Activated CD8-positive, alpha-beta memory T cell treated with anti-CD3 and anti-CD28 coated beads for 1 hour (primary cell): ENCODE results near the gene CCDC172.
"Not testable (repeated sequence)": the region's sequence is repeated elsewhere in the genome, so short reads cannot be mapped to it uniquely, and the experiment has no call there.

ENCODE experiments used
- DNase-seq, 2 donors: peaks; one replicate each; pipeline ENCODE4 v3.0.0-alpha.2; 2020; ENCODE audit warnings: low read depth in 1 of 2; ENCODE audit errors: extremely low read depth in 1 of 2

Gene CCDC172

GRCh38 chr10:116331815-116332214, 7.6 kb downstream of the CCDC172 start:
- DNase-seq: no peak

GRCh38 chr10:116336866-116337265, 12.6 kb downstream of the CCDC172 start:
- DNase-seq: no peak

DNA sequence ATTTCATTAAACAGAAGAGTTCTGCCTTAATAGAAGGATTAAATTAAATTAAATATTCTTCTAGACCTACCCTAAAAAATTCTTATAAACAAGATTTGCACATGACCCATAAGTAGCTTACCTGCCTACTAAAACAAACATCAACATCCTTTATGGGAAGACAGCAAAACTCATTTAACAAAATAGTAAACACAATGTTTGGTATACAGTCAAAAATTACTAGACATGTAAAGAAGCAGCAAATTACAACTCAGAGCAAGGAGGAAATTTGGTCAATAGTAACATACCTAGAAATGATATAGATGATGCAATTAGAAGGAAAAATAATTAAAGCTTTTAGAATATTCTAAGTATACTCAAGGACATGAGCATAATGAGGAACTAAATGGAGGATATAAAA, 27.9 kb downstream of the CCDC172 start:
- DNase-seq: no peak

DNA sequence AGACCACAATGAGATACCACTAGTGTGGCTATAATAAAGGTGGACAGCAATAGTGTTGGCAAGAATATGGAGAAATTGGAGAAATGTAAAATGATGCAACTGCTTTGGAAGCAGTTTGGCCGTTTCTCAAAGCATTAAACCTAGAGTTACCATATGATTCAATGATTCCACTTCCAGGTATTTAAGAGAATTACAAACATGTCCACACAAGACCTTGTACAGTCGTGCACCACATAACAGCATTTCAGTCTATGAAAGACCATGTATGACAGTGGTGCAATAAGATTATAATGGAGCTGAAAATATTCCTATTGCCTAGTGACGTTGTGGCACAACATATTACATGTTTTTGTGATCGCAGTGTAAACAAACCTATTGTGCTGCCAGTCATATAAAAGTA, 29.6 kb downstream of the CCDC172 start:
- no peak for DNase-seq

- no peak for DNase-seq
Measured at GRCh38 chr10:116355341-116355740, 31.1 kb downstream of the CCDC172 start.

- no peak for DNase-seq
Measured at GRCh38 chr10:116356833-116357232, 32.6 kb downstream of the CCDC172 start.

DNA sequence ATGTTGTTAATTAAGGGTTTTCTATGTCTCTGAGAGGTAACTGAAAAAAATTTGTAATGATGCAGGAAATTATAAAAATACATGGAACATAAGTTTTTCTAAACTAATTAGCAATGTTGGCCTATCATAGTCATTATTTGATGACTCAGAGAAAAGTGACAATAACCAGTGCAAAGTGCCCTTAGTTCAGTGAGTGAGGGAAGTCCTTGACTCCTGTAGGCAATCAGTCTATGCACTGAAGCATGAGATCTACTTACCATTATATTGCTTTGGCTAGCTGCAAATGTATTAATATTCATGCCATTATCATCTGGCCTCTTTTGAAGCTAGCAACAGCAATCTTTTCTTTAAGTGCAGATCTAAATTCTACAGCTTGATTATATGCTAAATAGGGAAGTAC, 40.6 kb downstream of the CCDC172 start:
- no peak for DNase-seq

GRCh38 chr10:116371737-116372136, 47.5 kb downstream of the CCDC172 start:
- no peak for DNase-seq

GRCh38 chr10:116382290-116382689, 58.0 kb downstream of the CCDC172 start:
- DNase-seq: no peak

DNA sequence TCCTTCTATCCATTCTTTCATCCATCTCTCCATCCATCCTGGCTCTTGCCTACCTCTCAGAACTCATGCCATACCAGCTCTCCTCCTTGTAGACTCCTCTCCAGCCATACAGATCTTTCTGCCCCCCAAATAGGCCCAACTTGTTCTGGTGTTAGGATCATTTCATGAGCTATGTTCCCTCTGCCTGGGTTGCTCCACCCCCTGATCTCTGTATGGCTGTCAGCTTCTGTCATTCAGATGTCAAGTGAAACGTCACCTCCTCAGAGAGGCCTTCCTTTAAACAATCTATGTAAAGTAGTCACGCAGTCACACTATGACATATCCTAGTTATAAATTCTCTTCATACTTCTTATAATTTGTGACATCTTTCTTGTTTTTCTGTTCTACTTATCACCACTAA, 61.1 kb downstream of the CCDC172 start:
- no peak for DNase-seq

GRCh38 chr10:116385994-116386809, 62.0 kb downstream of the CCDC172 start:
- no peak for DNase-seq

- not testable (repeated sequence) for DNase-seq
Measured at GRCh38 chr10:116393246-116393831, 69.1 kb downstream of the CCDC172 start.

DNA sequence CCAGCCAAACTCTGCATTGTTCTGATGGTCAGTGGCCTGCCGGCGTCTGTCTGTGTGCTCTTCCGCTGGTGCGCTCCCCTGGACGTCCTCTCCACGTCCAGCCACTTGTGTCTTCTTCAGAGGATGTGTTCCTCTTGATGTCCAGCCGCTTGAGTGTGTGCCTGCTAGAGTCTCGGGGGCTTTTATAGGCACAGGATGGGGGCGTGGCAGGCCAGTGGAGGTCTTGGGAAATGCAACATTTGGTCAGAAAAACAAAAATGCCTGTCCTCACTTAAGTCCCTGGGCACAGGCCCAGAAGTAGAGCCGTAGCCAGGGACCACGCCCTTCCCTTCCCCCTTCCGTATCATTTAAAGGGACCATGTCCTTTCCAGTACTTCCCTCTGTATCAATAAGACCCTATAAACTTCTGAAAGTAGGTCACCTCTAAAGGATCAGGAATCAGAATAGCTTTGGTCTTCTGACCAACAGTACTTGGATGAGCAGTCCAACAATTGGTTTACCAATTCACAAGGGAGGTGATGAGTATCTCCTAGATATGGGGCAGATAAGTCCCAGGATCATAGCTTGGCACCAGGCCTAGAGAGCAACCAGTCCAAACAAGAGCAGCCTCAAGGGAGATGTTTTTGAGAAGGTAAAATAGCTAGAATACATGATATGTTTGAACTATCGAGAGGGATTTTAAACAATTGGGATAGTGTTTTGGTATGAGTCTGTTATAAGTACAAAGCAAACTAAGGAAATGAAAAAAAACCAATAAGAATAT, 71.2 kb downstream of the CCDC172 start:
- DNase-seq: no peak

GRCh38 chr10:116398224-116398623, 74.0 kb downstream of the CCDC172 start:
- no peak for DNase-seq

DNA sequence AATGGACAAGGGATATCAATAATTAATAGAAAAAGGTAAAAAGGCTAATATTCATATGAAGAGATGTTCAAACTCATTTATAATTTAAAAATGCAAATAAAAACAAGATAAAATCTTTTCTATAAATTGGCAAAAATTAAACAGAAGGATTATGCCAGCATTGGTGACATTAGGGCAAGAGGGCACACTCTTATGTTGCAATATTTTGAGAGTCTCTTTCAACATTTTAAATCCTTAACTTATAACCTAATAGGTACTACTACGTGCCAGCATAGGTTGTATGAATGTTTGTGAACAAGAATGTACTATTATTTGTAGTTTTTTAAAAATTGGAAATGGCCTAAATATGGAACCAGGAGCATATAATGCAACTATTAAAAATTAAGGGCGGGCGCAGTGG, 78.6 kb downstream of the CCDC172 start:
- DNase-seq: no peak

- DNase-seq: no peak
Measured at GRCh38 chr10:116403740-116404250, 79.5 kb downstream of the CCDC172 start.

- no peak for DNase-seq
Measured at GRCh38 chr10:116408719-116409118, 84.5 kb downstream of the CCDC172 start.

DNA sequence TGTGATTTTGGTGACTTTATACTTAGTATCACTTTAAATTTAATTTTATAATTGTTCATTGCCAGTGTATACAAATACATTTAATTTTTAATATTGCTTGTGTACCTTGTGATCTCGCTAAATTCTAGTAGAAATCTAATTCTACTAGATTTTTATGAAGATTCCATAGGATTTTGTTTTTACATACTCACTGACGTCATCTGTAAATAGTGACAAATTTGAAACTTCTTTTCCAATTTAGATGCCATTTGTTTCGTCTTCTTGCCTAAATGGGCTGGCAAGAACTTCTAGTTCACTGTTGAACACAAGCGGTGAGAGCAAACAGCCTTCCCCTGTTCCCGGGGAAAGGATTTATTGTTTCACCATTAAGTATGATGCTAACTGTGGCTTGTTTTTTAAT, 86.1 kb downstream of the CCDC172 start:
- DNase-seq: no peak

DNA sequence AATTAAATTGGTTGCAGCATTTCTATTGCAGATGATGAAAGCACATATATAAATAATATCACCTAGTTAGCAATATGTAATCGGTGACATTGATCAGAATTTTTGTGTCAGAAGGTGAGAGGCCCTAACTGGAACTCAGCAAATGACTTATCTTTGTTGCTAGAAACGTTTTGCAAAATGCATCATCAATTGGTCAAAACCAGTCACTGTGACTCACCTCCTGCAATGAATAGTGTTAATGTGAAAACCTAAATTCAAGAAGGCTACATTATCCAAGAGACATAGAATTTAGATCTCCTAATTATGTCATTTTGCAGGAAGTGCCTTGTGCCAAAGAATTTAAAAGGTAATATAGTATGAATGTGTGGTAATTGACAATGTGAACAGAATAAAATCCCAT, 93.6 kb downstream of the CCDC172 start:
- no peak for DNase-seq

DNA sequence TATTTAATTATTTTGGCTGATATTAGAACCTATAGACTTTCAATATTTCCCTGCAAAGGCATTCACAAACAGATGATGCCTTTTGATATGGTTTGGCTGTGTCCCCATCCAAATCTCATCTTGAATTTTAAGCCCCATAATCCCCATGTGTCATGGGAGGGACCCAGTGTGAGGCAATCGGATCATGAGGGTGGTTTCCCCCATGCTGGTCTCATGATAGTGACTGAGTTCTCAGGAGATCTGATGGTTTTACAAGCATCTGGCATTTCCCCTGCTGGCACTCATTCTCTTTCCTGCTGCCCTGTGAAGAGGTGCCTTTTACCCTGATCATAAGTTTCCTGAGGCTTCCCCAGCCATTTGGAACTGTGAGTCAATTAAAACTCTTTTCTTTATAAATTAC, 94.1 kb downstream of the CCDC172 start:
- DNase-seq: no peak

DNA sequence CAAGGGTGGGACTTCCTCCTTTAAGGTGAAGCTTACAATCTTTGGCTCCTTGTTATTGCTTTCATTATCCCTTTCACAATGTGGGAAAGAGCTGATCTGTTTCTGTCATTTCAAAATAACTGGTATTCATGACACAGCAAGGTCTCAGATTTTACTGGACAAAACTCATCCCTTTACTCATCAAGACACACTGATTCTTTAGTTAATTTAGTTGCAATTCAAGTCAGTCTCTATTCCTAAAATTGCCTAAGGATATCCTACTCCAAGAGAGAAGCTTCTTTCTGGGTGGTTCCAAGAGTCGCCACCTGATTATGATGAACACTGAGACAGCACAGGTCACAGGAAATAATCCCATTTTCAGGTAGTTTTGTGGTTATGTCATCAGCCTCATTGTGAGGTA, 97.6 kb downstream of the CCDC172 start:
- DNase-seq: no peak

GRCh38 chr10:116427671-116428070, 103.4 kb downstream of the CCDC172 start, which contains the start of gene PNLIPRP3:
PNLIPRP3 (plus strand) TSS chr10:116427847; CDS start chr10:116428013, 166 bp downstream.
- DNase-seq: no peak
